Measurements from ENCODE around the gene NMUR1. TPM values are rescaled to one million over a fixed set of nuclear protein-coding genes. Genes with fewer than 3 reads are reported as not detected.

Gene NMUR1
- total RNA-seq, 4 donors from 2014 or later, result 0.32 to 2.2 (median 0.55) TPM; not detected in 1

GRCh38 chr2:231490801-231491200 lies 39.4 kb downstream of the NMUR1 start:
- no peaks in the 10 kb centered on the region for H3K36me3 ChIP-seq
- H3K27ac ChIP-seq, result no peak overlapping the region
- WGBS, 2 donors (ENCODE audit: low coverage in 1 of 2), result 95% methylated on average over 7 of the region's 7 CpGs; no CpG with 5 or more reads in 1 of the 2 donors
- in situ Hi-C loops (cut with MboI; ENCODE audit: low pct_ligation_motif_present in 1 of 4, low pct_unique_long_range_greater_than_20kb in 1 of 4, low sequenced_read_pairs in 3 of 4) (no loop called here), intact Hi-C loops (cut with DNase I; ENCODE audit: low total_unique reads) (no loop called here)
- TF ChIP-seq CTCF (IDR thresholded peaks at IDR 0.05) (no peak), POLR2AphosphoS5 (IDR thresholded peaks at IDR 0.05) (no peak), POLR2A (IDR thresholded peaks at IDR 0.05) (no peak), EP300 (IDR thresholded peaks at IDR 0.05; ENCODE audit: low read depth) (no peak)
- no peaks in the 10 kb centered on the region for H3K4me1 ChIP-seq
- H3K4me3 ChIP-seq, result no peak overlapping the region
- no peaks in the 10 kb centered on the region for H3K27me3 ChIP-seq
- DNase-seq, result no peak
- no peaks in the 10 kb centered on the region for H3K9me3 ChIP-seq

- DNase-seq, result peak; percentile 19
- no peak for TF ChIP-seq EP300 (IDR thresholded peaks at IDR 0.05; ENCODE audit: low read depth)
- peak in 1 of 5 experiments; percentile 13 for TF ChIP-seq CTCF (IDR thresholded peaks at IDR 0.05)
- TF ChIP-seq POLR2AphosphoS5 (IDR thresholded peaks at IDR 0.05), result no peak
- no peak for TF ChIP-seq POLR2A (IDR thresholded peaks at IDR 0.05)
Observed at GRCh38 chr2:231489990-231490389, 40.3 kb downstream of the NMUR1 start.

GRCh38 chr2:231488331-231488730 lies 41.9 kb downstream of the NMUR1 start:
- Histone ChIP-seq H3K9me3 (no peaks in the 10 kb centered on the region), H3K4me3 (no peak overlapping the region), H3K4me1 (peaks cover 0 to under 1% (median under 1%) of the 10 kb centered on the region in 4 donors), H3K27ac (no peak overlapping the region), H3K27me3 (no peaks in the 10 kb centered on the region), H3K36me3 (no peaks in the 10 kb centered on the region)
- TF ChIP-seq POLR2AphosphoS5 (IDR thresholded peaks at IDR 0.05) (no peak), CTCF (IDR thresholded peaks at IDR 0.05) (no peak), EP300 (IDR thresholded peaks at IDR 0.05; ENCODE audit: low read depth) (no peak), POLR2A (IDR thresholded peaks at IDR 0.05) (no peak)
- intact Hi-C loops (cut with DNase I; ENCODE audit: low total_unique reads), result no loop called here
- no peak for DNase-seq
- in situ Hi-C loops (cut with MboI; ENCODE audit: low pct_ligation_motif_present in 1 of 4, low pct_unique_long_range_greater_than_20kb in 1 of 4, low sequenced_read_pairs in 3 of 4), result no loop called here
- 88 to 92% methylated on average over 5 of the region's 5 CpGs for WGBS, 2 donors (ENCODE audit: low coverage in 1 of 2)

More at GRCh38 chr2:231489990-231490389, 40.3 kb downstream of the NMUR1 start:
- in situ Hi-C loops (cut with MboI; ENCODE audit: low pct_ligation_motif_present in 1 of 4, low pct_unique_long_range_greater_than_20kb in 1 of 4, low sequenced_read_pairs in 3 of 4), result no loop called here
- Histone ChIP-seq H3K36me3 (no peaks in the 10 kb centered on the region), H3K27me3 (no peaks in the 10 kb centered on the region), H3K4me3 (no peak overlapping the region), H3K9me3 (no peaks in the 10 kb centered on the region), H3K27ac (no peak overlapping the region), H3K4me1 (no peaks in the 10 kb centered on the region)
- 76 to 80% methylated on average over 1 to 14 of the region's 14 CpGs for WGBS, 2 donors (ENCODE audit: low coverage in 1 of 2)
- intact Hi-C loops (cut with DNase I; ENCODE audit: low total_unique reads), result no loop called here

- 92 to 95% methylated on average over 4 to 6 of the region's 6 CpGs for WGBS, 2 donors (ENCODE audit: low coverage in 1 of 2)
- Histone ChIP-seq H3K9me3 (no peaks in the 10 kb centered on the region), H3K27ac (no peak overlapping the region), H3K4me3 (no peak overlapping the region), H3K36me3 (no peaks in the 10 kb centered on the region), H3K4me1 (peaks cover 0 to 6% (median 3%) of the 10 kb centered on the region in 4 donors), H3K27me3 (no peaks in the 10 kb centered on the region)
- intact Hi-C loops (cut with DNase I; ENCODE audit: low total_unique reads) (loop anchor here (1.0 kb wide), 1 partner anchor 65 kb away; no protein-coding TSS in a partner anchor), in situ Hi-C loops (cut with MboI; ENCODE audit: low pct_ligation_motif_present in 1 of 4, low pct_unique_long_range_greater_than_20kb in 1 of 4, low sequenced_read_pairs in 3 of 4) (no loop called here)
- TF ChIP-seq EP300 (IDR thresholded peaks at IDR 0.05; ENCODE audit: low read depth) (no peak), CTCF (IDR thresholded peaks at IDR 0.05) (no peak), POLR2AphosphoS5 (IDR thresholded peaks at IDR 0.05) (no peak), POLR2A (IDR thresholded peaks at IDR 0.05) (no peak)
- no peak for DNase-seq
Observed at GRCh38 chr2:231486851-231487596, 43.2 kb downstream of the NMUR1 start.
